Right lung (tissue), 10 donors: ENCODE results near the gene INSYN2A. TPM values are rescaled to one million over a fixed set of nuclear protein-coding genes. Genes with fewer than 3 reads are reported as not detected.

Source experiments
- DNase-seq, 2 donors: peaks; one replicate each; pipeline ENCODE4 v3.0.0-alpha.2; 2013
- long read RNA-seq, 8 donors: transcript quantifications; one replicate each; lab custom pipeline, GENCODE V29; 2026
- polyA plus RNA-seq, 5 donors: library from polyadenylated mRNA; unstranded; fragments of 120-200 nt; gene quantifications; one replicate each; pipeline versions ENCODE4 v1.2.1 to v1.2.3, GENCODE V29; 2013; ENCODE audit warnings: inconsistent platforms in 1 of 5, low replicate concordance in 1 of 5; ENCODE audit not compliant: insufficient read length in 5 of 5, insufficient read depth in 1 of 5

Gene INSYN2A
- 1 to 10 TPM; 1.5 to 2.0 (median 1.8) TPM for polyA plus RNA-seq
- long read RNA-seq, donor 1 = 0 reads
- long read RNA-seq, donor 2 = 0 reads
- long read RNA-seq, donor 3 = 0 reads
- long read RNA-seq, donor 4 = 0 reads
- long read RNA-seq, donor 5 = 0 reads
- long read RNA-seq, donor 6 = 0 reads
- long read RNA-seq, donor 7 = 0 reads
- long read RNA-seq, donor 8 = 0 reads

GRCh38 chr10:127196282-127197153, at the start of gene INSYN2A:
Gene INSYN2A (minus strand): TSS chr10:127196591. CDS start chr10:127176395, 20,196 bp downstream.
- DNase-seq = peak; percentile 51 to 60

GRCh38 chr10:127245456-127245855, 49.1 kb upstream of the INSYN2A start:
- no peak for DNase-seq

- no peak for DNase-seq
Observed at GRCh38 chr10:127243490-127244272, 47.3 kb upstream of the INSYN2A start.

GRCh38 chr10:127242914-127243313, 46.5 kb upstream of the INSYN2A start:
- DNase-seq = no peak

GRCh38 chr10:127236266-127236665, 39.9 kb upstream of the INSYN2A start:
- no peak for DNase-seq

GRCh38 chr10:127234306-127234800, 38.0 kb upstream of the INSYN2A start:
- DNase-seq = no peak

- no peak for DNase-seq
Observed at GRCh38 chr10:127228195-127228787, 31.9 kb upstream of the INSYN2A start.

- no peak for DNase-seq
Observed at GRCh38 chr10:127227663-127228062, 31.3 kb upstream of the INSYN2A start.

- no peak for DNase-seq
Observed at GRCh38 chr10:127227027-127227426, 30.6 kb upstream of the INSYN2A start.

- DNase-seq = no peak
Observed at GRCh38 chr10:127221281-127221680, 24.9 kb upstream of the INSYN2A start.

- no peak for DNase-seq
Observed at GRCh38 chr10:127218658-127219057, 22.3 kb upstream of the INSYN2A start.

GRCh38 chr10:127216786-127217185, 20.4 kb upstream of the INSYN2A start:
- DNase-seq = no peak

GRCh38 chr10:127216274-127216673, 19.9 kb upstream of the INSYN2A start:
- DNase-seq = no peak

GRCh38 chr10:127215866-127216265, 19.5 kb upstream of the INSYN2A start:
- no peak for DNase-seq

GRCh38 chr10:127210936-127211466, 14.6 kb upstream of the INSYN2A start:
- no peak for DNase-seq

- DNase-seq = no peak
Observed at GRCh38 chr10:127207081-127207480, 10.7 kb upstream of the INSYN2A start.

GRCh38 chr10:127203067-127203466, 6.7 kb upstream of the INSYN2A start:
- no peak for DNase-seq

GRCh38 chr10:127200646-127201045, 4.3 kb upstream of the INSYN2A start:
- no peak for DNase-seq

- no peak for DNase-seq
Observed at GRCh38 chr10:127198721-127199120, 2.3 kb upstream of the INSYN2A start.

GRCh38 chr10:127198307-127198706, 1.9 kb upstream of the INSYN2A start:
- no peak for DNase-seq

GRCh38 chr10:127197154-127197432, 702 bp upstream of the INSYN2A start:
- no peak for DNase-seq
